ENCODE results near the gene HDAC9. TPM values are rescaled to one million over a fixed set of nuclear protein-coding genes. Genes with fewer than 3 reads are reported as not detected.

The HDAC9 gene
- total RNA-seq, 2 donors from 2014 or later: 1.5 to 4.0 TPM

DNA sequence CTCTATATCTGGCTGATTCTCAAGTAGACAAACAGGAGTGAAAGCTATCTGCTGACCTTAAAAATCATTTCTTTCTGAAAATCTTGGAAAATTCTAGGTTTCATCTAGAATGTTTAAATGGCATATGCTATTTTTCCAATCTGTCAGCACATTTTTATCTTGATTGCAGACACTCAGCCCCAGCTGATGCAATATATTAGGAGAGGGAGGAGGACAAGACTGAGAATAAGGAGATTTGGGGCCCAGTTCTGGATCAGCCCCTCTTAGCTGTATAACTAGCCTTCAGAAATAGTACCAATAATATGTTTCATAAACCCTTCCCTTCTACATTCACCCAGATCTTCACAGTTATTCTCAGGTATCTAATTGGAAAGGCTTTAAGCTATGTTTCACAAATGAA, 131.2 kb downstream of the HDAC9 start:
- Histone ChIP-seq H3K36me3 (ENCODE audit: control insufficient read depth, insufficient read depth, low read length) (no peaks in the 10 kb centered on the region), H3K27ac (ENCODE audit: low read depth, low read length) (no peak overlapping the region), H3K9me3 (ENCODE audit: control insufficient read depth, low read length) (no peaks in the 10 kb centered on the region), H3K4me1 (ENCODE audit: control insufficient read depth, insufficient read depth, low read length) (no peaks in the 10 kb centered on the region), H3K9ac (ENCODE audit: extremely low read depth, low read length, poor library complexity, severe bottlenecking) (no peak overlapping the region), H3K27me3 (ENCODE audit: control insufficient read depth, insufficient read depth, low read length, poor library complexity, severe bottlenecking) (no peaks in the 10 kb centered on the region), H3K4me3 (ENCODE audit: low read length) (no peak overlapping the region)
- TF ChIP-seq, protein P1, sequence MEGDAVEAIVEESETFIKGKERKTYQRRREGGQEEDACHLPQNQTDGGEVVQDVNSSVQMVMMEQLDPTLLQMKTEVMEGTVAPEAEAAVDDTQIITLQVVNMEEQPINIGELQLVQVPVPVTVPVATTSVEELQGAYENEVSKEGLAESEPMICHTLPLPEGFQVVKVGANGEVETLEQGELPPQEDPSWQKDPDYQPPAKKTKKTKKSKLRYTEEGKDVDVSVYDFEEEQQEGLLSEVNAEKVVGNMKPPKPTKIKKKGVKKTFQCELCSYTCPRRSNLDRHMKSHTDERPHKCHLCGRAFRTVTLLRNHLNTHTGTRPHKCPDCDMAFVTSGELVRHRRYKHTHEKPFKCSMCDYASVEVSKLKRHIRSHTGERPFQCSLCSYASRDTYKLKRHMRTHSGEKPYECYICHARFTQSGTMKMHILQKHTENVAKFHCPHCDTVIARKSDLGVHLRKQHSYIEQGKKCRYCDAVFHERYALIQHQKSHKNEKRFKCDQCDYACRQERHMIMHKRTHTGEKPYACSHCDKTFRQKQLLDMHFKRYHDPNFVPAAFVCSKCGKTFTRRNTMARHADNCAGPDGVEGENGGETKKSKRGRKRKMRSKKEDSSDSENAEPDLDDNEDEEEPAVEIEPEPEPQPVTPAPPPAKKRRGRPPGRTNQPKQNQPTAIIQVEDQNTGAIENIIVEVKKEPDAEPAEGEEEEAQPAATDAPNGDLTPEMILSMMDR (conservative IDR thresholded peaks at IDR 0.05): no peak
- H3K27me3 Mint-ChIP-seq (ENCODE audit: insufficient read depth): no peaks in the 10 kb centered on the region
- no peak for DNase-seq
- H3K9me3 Mint-ChIP-seq: no peaks in the 10 kb centered on the region
- H3K4me1 Mint-ChIP-seq: peaks cover 2% of the 10 kb centered on the region
- H3K27ac Mint-ChIP-seq: no peak overlapping the region
- no peaks in the 10 kb centered on the region for H3K36me3 Mint-ChIP-seq (ENCODE audit: low read depth)
- H3K4me3 Mint-ChIP-seq: no peak overlapping the region

DNA sequence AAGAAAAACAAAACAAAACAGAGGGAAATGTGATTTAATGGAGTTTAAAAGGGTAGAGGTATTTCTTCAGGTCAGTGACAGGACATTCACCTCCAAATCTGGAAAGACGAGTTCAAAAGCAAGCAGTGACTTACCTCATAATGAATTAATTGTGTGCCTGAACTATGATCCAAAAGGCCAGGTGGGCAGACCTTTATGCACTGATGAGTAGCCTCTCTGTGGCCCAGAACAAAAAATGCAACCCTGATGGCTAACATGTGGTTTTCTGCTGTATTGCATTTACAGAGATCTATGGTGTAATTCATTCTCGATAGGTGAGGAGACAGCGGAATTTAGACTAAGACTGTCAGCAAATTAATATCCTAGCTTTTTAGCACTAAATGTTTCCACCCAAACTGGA, 142.0 kb downstream of the HDAC9 start:
- TF ChIP-seq, protein P1 (conservative IDR thresholded peaks at IDR 0.05): no peak
- no peak overlapping the region for H3K27ac ChIP-seq (ENCODE audit: low read depth, low read length)
- H3K4me1 ChIP-seq (ENCODE audit: control insufficient read depth, insufficient read depth, low read length): no peaks in the 10 kb centered on the region
- no peak overlapping the region for H3K9ac ChIP-seq (ENCODE audit: extremely low read depth, low read length, poor library complexity, severe bottlenecking)
- Mint-ChIP-seq H3K36me3 (ENCODE audit: low read depth) (no peaks in the 10 kb centered on the region), H3K4me3 (no peak overlapping the region), H3K4me1 (peaks cover 1% of the 10 kb centered on the region), H3K27me3 (ENCODE audit: insufficient read depth) (no peaks in the 10 kb centered on the region), H3K27ac (no peak overlapping the region), H3K9me3 (no peaks in the 10 kb centered on the region)
- no peaks in the 10 kb centered on the region for H3K27me3 ChIP-seq (ENCODE audit: control insufficient read depth, insufficient read depth, low read length, poor library complexity, severe bottlenecking)
- DNase-seq: no peak
- no peaks in the 10 kb centered on the region for H3K36me3 ChIP-seq (ENCODE audit: control insufficient read depth, insufficient read depth, low read length)
- H3K9me3 ChIP-seq (ENCODE audit: control insufficient read depth, low read length): no peaks in the 10 kb centered on the region
- H3K4me3 ChIP-seq (ENCODE audit: low read length): no peak overlapping the region
- WGBS, 2 experiments (ENCODE audit: insufficient coverage in 1 of 2, insufficient read length in 1 of 2): 86 to 92% methylated on average over 1 to 3 of the region's 3 CpGs

DNA sequence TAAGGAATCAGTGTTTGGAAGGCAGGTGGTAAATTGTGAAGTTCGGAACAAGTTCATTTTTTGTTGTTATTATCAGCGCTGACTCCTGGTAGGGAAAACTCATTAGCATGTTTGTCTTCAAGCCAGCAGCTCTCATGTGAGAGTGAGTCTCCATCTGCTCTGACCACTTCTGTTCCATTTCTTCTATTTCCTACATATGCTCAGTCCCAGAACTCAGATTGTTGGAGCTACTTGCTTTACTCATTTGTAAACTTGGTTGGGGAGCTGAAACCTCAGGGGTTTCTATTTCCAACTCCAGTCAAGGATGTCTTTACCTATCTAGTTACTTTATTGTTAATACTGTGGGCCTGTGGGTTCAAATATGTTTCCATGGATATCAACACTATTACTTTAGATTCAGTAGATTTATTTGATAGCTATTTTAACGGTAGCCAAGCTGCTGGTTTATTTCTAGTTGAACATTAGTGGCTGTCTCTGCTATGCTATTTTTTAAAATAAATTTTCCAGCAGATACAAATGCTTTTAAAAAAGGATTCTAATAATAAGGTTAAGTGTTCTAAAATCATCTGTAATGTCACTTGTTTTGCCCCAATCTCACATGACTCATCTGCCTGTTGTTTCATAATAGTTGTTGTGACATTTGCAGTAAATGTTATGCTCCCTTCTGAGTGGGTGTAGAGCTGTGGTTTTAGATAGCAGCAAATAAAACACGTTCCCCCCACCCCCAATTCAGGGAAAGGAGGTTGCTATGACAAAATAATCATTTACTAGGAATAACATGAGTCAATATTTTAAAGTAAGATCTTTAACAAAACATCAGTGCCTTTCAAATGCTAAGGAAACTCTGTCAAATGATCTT, 143.3 kb downstream of the HDAC9 start:
- no peak for DNase-seq
- Histone ChIP-seq H3K9me3 (ENCODE audit: control insufficient read depth, low read length) (no peaks in the 10 kb centered on the region), H3K36me3 (ENCODE audit: control insufficient read depth, insufficient read depth, low read length) (no peaks in the 10 kb centered on the region), H3K4me3 (ENCODE audit: low read length) (no peak overlapping the region), H3K27ac (ENCODE audit: low read depth, low read length) (no peak overlapping the region), H3K4me1 (ENCODE audit: control insufficient read depth, insufficient read depth, low read length) (no peaks in the 10 kb centered on the region), H3K9ac (ENCODE audit: extremely low read depth, low read length, poor library complexity, severe bottlenecking) (no peak overlapping the region), H3K27me3 (ENCODE audit: control insufficient read depth, insufficient read depth, low read length, poor library complexity, severe bottlenecking) (no peaks in the 10 kb centered on the region)
- Mint-ChIP-seq H3K27ac (no peak overlapping the region), H3K36me3 (ENCODE audit: low read depth) (no peaks in the 10 kb centered on the region), H3K4me1 (peaks cover 1% of the 10 kb centered on the region), H3K27me3 (ENCODE audit: insufficient read depth) (no peaks in the 10 kb centered on the region), H3K9me3 (no peaks in the 10 kb centered on the region), H3K4me3 (no peak overlapping the region)
- 93% methylated on average over 4 of the region's 4 CpGs; no CpG with 5 or more reads in 1 of the 2 experiments for WGBS, 2 experiments (ENCODE audit: insufficient coverage in 1 of 2, insufficient read length in 1 of 2)
- TF ChIP-seq, protein P1 (conservative IDR thresholded peaks at IDR 0.05): no peak
